Stimulated activated naive CD4-positive, alpha-beta T cell (primary cell): ENCODE results near the gene CHKA.
A peak's percentile ranks its signal among the peaks of the same experiment; 100 is the strongest.

ENCODE experiments used
- DNase-seq, 6 experiments: peaks; one replicate each; lab custom pipeline; 2025; lab: John Stamatoyannopoulos, UW

The CHKA gene

GRCh38 chr11:68142441-68143309 is 21.5 kb upstream of the CHKA start:
- no peak for DNase-seq

DNA sequence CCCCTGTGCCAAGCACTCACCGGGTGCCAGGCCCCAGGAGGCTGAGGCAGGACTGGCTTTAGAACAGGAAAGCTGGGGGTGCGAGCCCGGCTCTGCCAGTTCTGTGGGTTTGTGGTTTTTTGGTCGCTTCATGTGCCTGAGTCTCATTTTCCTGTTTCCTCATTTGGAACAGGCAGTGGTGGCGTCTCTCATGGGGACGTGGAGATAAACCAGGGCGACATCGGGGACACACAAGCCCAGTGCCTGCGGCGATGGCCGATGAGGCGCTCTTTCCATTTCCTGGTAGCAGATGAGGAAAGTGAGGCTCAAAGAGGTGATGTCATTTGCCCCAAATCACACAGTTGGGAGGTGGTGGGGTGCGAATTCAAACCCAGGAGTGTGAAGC is 20.8 kb upstream of the CHKA start:
- DNase-seq: peak in 1 of 6 experiments; percentile 16

- peak in 1 of 6 experiments; percentile 6 for DNase-seq
These were observed 20.2 kb upstream of the CHKA start for GRCh38 chr11:68141246-68142027.

DNA sequence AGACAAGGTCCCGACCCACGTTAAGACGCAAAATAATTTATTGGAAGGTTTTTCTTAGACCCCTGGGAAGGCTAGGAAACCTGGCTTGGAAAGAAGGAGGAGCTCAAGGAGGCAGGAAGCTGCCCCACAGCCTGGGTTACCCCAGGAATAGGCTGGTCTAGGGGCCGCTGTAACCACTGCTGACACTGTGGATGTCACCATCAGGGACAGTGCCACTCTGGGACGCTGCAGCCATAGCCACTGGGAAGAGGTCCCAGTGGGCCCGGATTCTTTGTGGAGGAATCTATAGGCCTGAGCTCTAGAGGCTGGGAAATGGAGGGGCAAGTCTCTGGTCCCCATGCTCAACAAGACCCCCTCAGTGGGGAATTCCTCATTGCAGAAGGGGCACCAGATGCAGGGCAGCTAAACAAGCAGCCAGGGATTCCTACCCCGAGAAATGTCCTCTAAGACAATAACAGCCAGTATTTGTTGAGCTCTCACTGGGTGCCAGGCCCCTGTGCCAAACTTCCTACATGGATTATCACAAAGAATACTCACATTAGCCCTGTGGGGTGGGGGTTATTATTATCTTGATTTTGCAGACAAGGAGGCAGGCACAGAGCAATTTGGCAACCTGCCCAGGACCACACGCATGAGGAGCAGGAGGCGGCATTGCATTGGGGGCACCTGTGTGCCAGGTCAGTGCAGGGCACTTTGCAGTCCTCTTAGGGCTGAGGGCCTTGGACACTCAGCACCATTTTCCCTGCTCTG is 19.5 kb upstream of the CHKA start:
- no peak for DNase-seq

- no peak for DNase-seq
These were observed 17.0 kb upstream of the CHKA start for GRCh38 chr11:68138237-68138636.

- no peak for DNase-seq
These were observed 16.6 kb upstream of the CHKA start for GRCh38 chr11:68137833-68138232.

DNA sequence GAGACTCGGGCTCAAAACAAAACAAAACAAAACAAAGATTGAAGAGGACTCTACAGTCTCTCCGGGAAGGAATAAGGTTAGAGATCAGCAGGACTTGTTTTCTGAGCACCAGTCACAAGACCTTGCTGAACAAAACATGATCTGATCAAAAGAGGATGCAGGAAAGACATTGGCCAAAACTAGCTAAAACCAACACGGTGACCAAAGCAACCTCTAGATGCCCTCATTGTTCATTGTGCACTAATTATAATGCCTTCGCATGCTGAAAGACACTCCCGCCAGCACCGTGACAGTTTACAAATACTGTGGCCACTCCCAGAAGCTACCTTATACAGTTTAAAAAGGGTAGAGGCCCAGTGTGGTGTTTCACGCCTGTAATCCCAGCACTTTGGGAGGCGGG is 15.7 kb upstream of the CHKA start:
- DNase-seq: no peak

DNA sequence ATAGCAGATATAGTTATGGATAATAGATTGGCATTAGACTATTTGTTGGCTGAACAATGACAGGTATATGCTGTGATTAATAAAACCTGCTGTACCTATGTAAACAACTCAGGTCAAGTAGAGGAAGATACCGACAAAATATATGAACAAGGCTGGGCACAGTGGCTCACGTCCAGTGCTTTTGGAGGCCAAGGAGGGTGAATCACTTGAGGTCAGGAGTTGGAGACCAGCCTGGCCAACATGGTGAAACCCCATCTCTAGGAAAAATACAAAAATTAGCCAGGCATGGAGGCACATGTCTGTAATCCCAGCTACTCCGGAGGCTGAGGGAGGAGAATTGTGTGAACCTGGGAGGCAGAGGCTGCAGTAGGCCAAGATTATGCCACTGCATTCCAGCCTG is 14.0 kb upstream of the CHKA start:
- no peak for DNase-seq

- DNase-seq: no peak
These were observed 12.6 kb upstream of the CHKA start for GRCh38 chr11:68133761-68134160.

GRCh38 chr11:68130121-68130520 is 8.9 kb upstream of the CHKA start:
- no peak for DNase-seq

DNA sequence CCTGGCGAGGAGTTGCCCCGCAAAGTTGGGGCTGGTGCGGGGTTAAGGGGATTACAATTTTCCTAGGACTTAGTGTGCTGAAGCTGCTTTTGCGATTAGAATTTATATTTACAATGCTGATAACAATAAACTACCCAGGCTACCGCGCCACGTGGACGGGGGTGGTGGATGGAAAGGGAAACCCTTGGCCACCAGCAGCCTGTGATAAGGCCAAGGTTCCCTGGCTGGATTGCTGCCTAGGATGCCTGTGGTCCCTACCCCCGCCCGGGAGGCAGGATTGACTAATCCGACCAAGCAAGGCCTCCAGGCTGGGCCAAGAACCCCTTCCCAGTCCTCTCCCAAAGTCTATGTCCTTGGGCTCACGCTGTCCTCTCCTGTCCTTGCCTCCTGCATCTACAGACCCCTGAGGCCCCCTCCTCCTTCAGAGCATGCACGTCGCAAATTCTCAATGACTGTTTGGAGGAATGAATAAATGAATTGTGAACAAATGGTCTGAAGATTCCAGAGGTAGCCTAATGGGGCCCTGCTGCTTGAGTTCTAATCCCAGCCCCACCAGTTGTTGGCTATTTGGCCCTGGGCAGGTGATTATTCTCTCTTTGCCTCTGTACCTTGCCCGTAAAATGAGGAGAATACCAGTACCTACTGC is 7.6 kb upstream of the CHKA start:
- DNase-seq: no peak

- no peak for DNase-seq
These were observed 6.8 kb upstream of the CHKA start for GRCh38 chr11:68127714-68128681.

DNA sequence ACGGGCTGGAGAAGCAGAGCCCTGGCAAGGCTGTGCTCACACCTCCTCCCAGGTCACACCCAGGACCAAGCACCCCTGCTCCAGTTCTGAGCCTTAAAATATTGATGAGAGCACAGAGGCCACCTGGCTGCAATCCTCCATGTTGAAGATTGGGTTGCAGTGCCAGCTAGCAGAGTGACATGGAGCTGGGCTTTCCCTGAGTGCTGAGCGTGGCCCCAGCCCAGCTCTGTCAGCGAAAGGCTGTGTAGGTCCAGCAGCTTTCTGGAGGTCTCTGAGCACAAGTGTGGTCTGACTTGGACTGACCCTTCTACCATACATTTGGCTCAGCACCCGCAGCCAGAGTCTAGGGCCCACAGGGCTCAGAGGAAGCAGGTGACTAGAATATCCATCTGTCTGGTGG is 4.0 kb upstream of the CHKA start:
- no peak for DNase-seq

- DNase-seq: no peak
These were observed 1.9 kb upstream of the CHKA start for GRCh38 chr11:68122936-68123539.

- peak; percentile 42 to 78 (median 64) for DNase-seq
These were observed 718 bp downstream of the CHKA start for GRCh38 chr11:68120273-68121066.

GRCh38 chr11:68118706-68119448 is 2.3 kb downstream of the CHKA start:
- DNase-seq: no peak

DNA sequence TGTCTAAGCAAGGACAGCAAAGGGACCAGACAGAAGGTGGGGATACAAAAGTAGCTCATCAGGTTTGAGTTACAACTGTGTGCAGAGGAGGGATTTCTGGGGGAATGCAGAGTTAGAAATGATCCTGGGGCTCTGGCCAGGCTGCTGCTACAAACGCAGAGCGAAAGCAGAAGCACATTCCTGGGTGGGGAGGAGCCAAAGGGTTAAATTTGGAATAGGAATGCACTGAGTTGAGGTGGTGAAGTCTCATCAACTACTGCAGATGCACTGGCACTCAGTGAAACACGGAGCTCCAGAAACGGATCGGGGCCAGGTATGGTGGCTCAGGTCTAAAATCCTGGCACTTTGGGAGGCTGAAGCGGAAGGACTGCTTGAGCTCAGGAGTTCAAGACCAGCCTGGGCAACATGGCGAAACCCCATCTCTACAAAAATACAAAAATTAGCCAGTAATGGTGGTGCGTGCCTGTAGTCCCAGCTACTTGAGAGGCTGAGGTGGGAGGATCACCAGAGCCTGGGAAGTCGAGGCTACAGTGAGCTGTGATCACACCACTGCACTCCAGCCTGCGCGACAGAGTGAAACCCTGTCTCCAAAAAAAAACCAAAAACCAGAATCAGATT is 3.2 kb downstream of the CHKA start:
- no peak for DNase-seq

DNA sequence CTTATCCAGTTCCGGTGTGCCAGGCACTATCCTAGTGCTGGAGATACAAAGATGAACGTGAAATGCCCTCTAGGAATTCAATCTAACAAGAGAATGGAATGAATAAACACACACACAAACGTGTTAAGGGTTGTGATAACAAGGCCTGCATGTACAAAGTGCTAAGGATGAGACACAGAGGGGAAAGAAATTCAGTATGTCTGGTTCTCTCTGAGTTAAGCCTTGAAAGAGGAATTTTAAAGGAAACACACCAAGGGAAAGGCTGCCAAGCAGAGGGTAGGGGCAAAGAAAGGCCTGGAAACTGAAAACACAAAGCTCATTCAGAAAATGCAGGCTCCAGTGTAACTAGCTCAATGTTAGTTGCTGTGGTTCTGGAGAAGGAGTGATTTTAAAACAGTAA is 4.2 kb downstream of the CHKA start:
- DNase-seq: no peak
